ENCODE measurements around the gene CSNK1G2.

Gene CSNK1G2

DNA sequence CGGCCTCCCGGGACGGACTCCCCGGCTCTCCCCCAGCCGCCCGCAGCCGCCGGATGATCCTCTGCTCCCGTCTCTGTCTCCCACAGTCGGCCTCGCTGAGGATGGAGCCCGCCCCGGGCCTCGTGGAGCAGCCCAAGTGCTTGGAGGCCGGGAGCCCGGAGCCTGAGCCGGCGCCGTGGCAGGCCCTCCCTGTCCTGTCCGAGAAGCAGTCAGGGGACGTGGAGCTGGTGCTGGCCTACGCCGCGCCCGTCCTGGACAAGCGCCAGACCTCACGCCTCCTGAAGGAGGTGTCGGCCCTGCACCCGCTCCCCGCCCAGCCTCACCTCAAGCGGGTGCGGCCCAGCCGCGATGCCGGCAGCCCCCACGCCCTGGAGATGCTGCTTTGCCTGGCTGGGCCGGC, 29.0 kb upstream of the CSNK1G2 start:
- peaks cover 36% of the 10 kb centered on the region for H3K4me1 Mint-ChIP-seq
- H3K27ac Mint-ChIP-seq: no peak overlapping the region
- H3K9me3 Mint-ChIP-seq: no peaks in the 10 kb centered on the region
- ATAC-seq: no peak
- no peaks in the 10 kb centered on the region for H3K27me3 Mint-ChIP-seq
- H3K4me3 Mint-ChIP-seq: no peak overlapping the region
- H3K36me3 Mint-ChIP-seq: peaks cover 14% of the 10 kb centered on the region

DNA sequence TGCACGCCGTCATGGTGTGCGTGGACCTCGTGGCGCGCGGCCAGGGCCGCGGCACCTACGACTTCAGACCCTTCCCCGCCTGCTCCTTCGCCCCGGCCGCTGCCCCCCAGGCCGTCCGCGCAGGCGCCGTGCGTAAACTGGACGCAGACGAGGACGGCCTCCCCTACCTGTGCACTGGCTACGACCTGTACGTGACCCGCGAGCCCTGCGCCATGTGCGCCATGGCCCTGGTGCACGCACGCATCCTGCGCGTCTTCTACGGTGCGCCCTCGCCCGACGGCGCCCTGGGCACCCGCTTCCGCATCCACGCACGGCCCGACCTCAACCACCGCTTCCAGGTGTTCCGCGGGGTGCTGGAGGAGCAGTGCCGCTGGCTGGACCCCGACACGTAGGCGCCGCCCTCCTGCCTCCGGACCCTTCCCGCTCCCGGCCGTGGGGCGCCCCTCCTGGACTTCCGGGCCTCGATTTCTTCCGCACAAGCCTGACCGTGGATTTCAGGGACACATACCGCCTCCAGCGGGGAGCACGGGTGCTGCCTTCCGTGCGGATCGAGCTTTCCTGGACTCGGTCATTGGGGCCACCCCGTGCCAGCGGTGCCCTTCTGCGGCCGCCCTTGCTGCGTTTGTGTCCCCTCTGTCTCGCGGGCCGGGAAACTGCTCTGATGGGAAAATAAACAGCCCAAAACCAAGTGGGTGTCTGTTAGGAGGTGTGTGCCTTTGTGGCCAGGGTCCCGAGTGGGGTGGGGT, 28.0 kb upstream of the CSNK1G2 start:
- no peaks in the 10 kb centered on the region for H3K27me3 Mint-ChIP-seq
- ATAC-seq: no peak
- H3K36me3 Mint-ChIP-seq: peaks cover 21% of the 10 kb centered on the region
- H3K27ac Mint-ChIP-seq: no peak overlapping the region
- no peaks in the 10 kb centered on the region for H3K9me3 Mint-ChIP-seq
- H3K4me1 Mint-ChIP-seq: peaks cover 26% of the 10 kb centered on the region
- no peak overlapping the region for H3K4me3 Mint-ChIP-seq

DNA sequence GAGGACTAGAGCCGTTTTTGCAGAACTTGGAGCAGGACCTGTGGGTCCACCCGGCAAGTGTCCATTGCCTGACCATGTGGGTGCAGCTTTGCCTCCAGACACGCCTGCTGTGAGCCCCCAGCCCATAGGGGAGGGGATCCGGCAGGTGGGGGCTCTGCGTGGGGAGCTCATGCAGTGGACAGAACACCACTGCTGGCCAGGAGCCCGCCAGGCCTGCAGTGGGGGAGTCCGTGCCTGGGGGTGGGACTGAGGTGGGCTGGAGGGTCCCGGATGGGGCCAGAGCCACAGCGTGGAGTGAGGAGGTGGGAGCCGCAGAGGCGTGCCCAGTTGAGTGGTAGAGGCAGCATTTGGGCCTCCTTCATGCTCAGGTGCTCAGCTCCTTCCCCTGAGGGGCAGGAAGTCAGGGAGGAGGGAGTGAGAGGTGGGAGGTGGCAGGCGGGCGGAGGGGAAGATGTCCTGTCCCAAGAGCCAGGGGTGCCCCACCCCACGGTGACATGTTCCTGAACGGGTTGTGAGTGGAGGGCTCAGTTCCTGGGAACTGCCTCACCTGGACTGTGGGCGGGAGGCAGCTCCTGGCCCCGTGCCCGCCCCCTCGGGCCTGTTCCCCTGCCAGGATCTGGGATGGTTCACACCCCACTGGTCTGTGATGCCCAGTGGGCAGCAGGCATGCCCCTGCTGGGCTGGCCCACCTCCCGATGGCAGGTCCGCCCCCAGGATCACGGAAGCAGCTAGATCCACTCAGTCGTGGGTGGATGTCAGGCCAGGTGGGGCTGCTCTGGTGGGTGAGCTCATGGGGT, 27.0 kb upstream of the CSNK1G2 start:
- Mint-ChIP-seq H3K4me3 (no peak overlapping the region), H3K36me3 (peaks cover 31% of the 10 kb centered on the region), H3K27ac (no peak overlapping the region), H3K4me1 (peaks cover 16% of the 10 kb centered on the region), H3K9me3 (no peaks in the 10 kb centered on the region), H3K27me3 (no peaks in the 10 kb centered on the region)
- ATAC-seq: no peak

DNA sequence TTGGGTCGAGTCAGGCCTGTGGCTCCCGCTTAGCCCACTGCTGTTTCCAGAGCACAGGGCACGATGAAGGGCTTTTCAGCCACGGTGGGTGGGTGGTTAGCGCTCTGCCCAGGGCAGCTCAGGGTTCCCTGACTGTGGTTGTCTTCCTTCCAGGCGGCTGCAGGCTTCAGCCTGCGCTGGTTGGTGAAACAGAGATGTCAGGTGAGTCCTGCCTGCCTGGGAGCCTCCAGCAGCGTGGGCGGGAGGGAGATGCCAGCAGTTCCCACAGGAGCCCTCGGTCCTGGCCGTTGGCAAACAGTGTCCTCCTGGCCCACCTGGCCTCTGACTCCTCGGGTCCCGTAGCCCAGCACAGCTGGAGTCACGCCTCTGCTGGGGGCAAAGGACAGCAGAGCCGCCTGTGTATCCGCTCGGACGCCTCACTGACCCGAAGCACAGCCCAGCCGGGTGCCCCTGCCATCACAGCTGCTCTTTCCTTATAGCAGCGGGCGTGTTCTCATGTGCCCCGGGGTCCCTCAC, 26.1 kb upstream of the CSNK1G2 start:
- H3K9me3 Mint-ChIP-seq: no peaks in the 10 kb centered on the region
- H3K36me3 Mint-ChIP-seq: peaks cover 32% of the 10 kb centered on the region
- peaks cover 7% of the 10 kb centered on the region for H3K4me1 Mint-ChIP-seq
- no peaks in the 10 kb centered on the region for H3K27me3 Mint-ChIP-seq
- H3K4me3 Mint-ChIP-seq: no peak overlapping the region
- ATAC-seq: no peak
- no peak overlapping the region for H3K27ac Mint-ChIP-seq

DNA sequence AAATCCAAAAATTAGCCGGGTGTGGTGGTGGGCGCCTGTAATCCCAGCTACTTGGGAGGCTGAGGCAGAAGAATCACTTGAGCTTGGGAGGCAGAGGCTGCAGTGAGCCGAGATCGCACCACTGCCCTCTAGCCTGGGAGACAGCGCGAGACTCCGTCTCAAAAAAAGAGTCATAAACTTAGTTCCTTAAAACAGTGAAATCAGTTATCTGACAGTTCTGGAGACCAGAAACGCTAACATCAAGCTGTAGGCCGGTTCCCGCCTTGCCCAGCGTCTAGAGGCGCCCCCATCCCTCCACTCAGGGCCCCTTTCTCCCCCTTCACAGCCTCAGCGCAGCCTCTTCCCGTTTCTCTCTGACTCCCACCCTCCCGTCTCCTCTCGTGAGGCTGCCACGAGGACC, 23.8 kb upstream of the CSNK1G2 start:
- peaks cover 12% of the 10 kb centered on the region for H3K4me1 Mint-ChIP-seq
- no peaks in the 10 kb centered on the region for H3K9me3 Mint-ChIP-seq
- H3K27me3 Mint-ChIP-seq: no peaks in the 10 kb centered on the region
- no peak for ATAC-seq
- H3K36me3 Mint-ChIP-seq: peaks cover 43% of the 10 kb centered on the region
- H3K27ac Mint-ChIP-seq: no peak overlapping the region
- no peak overlapping the region for H3K4me3 Mint-ChIP-seq

DNA sequence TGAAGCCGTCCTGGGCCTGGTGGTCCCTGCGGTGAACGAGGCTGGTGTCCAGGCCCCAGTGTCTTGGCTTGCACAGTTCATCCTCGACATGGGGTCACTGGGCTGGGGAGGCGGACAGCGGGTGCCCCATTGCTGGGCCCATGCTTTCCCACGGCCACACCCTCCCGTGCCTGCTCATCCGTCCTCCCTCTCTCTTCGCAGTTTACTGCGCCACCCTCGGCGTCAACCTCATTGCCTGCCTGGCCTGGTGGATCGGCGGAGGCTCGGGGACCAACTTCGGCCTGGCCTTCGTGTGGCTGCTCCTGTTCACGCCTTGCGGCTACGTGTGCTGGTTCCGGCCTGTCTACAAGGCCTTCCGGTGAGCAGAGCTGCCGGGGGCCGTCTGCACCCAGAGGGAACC, 23.0 kb upstream of the CSNK1G2 start:
- ATAC-seq: no peak
- H3K27ac Mint-ChIP-seq: no peak overlapping the region
- peaks cover 20% of the 10 kb centered on the region for H3K4me1 Mint-ChIP-seq
- no peak overlapping the region for H3K4me3 Mint-ChIP-seq
- no peaks in the 10 kb centered on the region for H3K9me3 Mint-ChIP-seq
- H3K36me3 Mint-ChIP-seq: peaks cover 42% of the 10 kb centered on the region
- H3K27me3 Mint-ChIP-seq: no peaks in the 10 kb centered on the region

DNA sequence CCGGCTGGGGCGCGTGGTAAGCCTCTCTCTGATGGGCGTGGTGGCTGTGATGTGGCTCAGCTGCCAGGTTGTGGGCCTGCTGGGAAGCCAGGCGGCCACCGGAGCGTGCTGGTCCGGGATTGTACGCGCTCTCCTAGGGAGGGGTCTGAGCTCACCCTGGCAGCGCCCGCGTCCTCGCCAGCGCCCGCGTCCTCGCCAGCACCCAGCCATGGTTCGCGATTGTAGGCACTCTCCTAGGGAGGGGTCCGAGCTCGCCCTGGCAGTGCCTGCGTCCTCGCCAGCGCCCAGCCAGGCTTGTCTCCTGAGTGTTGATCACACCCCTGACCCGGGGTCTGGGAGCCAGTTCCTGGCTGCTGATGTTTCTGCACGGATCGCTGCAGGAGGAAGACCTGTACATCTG, 22.0 kb upstream of the CSNK1G2 start:
- ATAC-seq: no peak
- H3K4me1 Mint-ChIP-seq: peaks cover 30% of the 10 kb centered on the region
- H3K9me3 Mint-ChIP-seq: no peaks in the 10 kb centered on the region
- no peaks in the 10 kb centered on the region for H3K27me3 Mint-ChIP-seq
- no peak overlapping the region for H3K4me3 Mint-ChIP-seq
- H3K36me3 Mint-ChIP-seq: peaks cover 41% of the 10 kb centered on the region
- no peak overlapping the region for H3K27ac Mint-ChIP-seq

DNA sequence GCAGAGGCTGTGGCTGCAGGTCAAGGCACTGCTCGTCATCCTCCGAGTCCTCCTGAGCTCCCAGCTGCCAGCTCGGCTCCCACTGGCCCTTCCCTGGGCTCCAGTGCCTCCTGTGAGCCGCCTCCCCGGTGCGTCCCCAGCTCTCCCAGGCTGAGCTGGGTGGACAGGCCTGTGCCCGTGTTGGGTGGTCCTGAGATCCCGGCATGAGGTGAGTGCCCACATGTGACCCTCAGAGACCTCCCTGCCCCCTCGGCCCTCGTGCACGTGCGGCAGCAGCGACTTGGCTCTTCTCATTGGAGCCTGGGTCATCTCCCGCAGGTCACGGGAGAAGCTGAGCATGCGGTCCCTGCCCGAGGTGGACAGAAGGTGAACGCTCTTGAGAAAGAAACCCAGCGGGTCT, 20.3 kb upstream of the CSNK1G2 start:
- H3K4me1 Mint-ChIP-seq: peaks cover 36% of the 10 kb centered on the region
- no peak overlapping the region for H3K4me3 Mint-ChIP-seq
- H3K36me3 Mint-ChIP-seq: peaks cover 49% of the 10 kb centered on the region
- H3K27me3 Mint-ChIP-seq: no peaks in the 10 kb centered on the region
- no peak for ATAC-seq
- H3K9me3 Mint-ChIP-seq: no peaks in the 10 kb centered on the region
- H3K27ac Mint-ChIP-seq: peak overlapping the region; percentile 91

DNA sequence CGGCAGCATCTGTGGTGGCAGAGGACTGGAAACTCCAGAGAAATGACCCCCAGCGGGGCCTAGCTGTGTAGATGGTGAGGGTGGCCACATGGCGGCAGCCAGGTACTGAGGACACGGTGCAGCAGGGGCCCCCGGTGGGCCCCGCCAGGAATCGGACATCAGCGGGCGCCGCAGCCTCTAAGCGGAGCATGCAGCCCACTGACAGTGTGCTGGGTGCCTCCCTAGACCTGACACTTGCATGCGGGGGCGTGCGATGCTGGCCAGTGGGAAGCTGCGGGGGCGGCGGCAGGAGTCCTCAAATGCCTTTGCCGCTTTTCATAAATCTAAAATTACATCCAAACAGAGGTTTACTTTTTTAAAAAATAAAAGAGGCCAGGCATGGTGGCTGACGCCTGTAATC, 19.6 kb upstream of the CSNK1G2 start:
- Mint-ChIP-seq H3K27ac (peak overlapping the region; percentile 91), H3K4me1 (peaks cover 36% of the 10 kb centered on the region), H3K4me3 (no peak overlapping the region), H3K36me3 (peaks cover 49% of the 10 kb centered on the region), H3K9me3 (no peaks in the 10 kb centered on the region), H3K27me3 (no peaks in the 10 kb centered on the region)
- no peak for ATAC-seq

DNA sequence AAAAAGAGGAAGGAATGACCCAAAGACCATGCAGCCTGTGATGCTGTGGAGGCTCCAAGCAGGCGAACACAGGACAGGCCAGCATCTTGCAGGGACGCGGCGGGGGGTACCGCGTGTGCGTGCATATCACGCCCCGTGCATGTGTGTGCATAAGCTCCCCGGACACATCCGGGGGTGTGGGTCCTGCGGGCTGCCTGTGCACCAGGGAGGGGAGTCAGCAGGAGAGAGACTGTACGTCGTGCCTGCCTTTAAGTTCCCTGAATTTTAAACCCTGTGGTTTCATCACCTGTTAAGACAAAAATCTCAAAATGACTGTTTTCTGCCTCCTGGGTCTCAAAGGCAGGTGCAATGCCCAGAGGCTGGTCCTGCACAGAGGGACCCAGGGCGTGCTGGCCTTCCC, 19.1 kb upstream of the CSNK1G2 start:
- peaks cover 49% of the 10 kb centered on the region for H3K36me3 Mint-ChIP-seq
- no peaks in the 10 kb centered on the region for H3K9me3 Mint-ChIP-seq
- peak overlapping the region; percentile 91 for H3K27ac Mint-ChIP-seq
- H3K4me1 Mint-ChIP-seq: peaks cover 36% of the 10 kb centered on the region
- H3K27me3 Mint-ChIP-seq: no peaks in the 10 kb centered on the region
- ATAC-seq: no peak
- H3K4me3 Mint-ChIP-seq: no peak overlapping the region

DNA sequence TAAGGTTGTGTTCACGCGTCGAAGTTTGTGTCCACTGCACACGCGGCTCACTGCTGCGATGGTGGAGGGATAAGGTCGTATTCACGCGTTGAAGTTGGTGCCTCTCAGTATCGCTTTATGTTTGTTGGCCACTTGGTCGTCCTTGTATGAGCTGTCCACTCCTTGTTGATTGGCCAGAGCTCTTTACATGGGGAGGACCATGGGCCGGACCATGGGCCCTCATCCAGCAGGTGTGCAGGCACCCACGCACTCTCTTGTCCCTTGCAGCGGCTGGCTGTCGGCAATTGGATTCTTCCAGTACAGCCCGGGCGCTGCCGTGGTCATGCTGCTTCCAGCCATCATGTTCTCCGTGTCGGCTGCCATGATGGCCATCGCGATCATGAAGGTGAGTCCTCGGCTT, 18.2 kb upstream of the CSNK1G2 start:
- no peaks in the 10 kb centered on the region for H3K9me3 Mint-ChIP-seq
- no peaks in the 10 kb centered on the region for H3K27me3 Mint-ChIP-seq
- no peak for ATAC-seq
- peak overlapping the region; percentile 91 for H3K27ac Mint-ChIP-seq
- no peak overlapping the region for H3K4me3 Mint-ChIP-seq
- H3K36me3 Mint-ChIP-seq: peaks cover 43% of the 10 kb centered on the region
- peaks cover 36% of the 10 kb centered on the region for H3K4me1 Mint-ChIP-seq

DNA sequence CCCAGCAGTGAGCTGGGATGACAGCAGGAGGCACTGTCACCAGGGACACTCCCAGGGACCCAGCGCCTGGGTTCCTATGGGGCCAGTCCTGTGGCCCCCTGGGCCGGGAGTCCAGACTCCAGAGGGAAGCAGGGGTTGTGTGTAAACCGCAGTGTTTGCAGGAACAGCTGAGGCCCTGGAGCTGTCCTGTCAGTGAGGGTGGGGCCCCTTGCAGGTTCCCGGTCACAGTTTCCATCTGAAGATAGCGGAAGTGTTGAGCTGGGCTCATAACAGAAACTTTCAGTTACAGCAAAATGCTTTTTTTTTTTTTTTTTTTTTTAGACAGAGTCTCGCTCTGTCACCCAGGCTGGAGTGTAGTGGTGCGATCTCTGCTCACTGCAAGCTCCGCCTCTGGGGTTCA, 17.7 kb upstream of the CSNK1G2 start:
- peak; percentile 89 for ATAC-seq
- peaks cover 38% of the 10 kb centered on the region for H3K36me3 Mint-ChIP-seq

DNA sequence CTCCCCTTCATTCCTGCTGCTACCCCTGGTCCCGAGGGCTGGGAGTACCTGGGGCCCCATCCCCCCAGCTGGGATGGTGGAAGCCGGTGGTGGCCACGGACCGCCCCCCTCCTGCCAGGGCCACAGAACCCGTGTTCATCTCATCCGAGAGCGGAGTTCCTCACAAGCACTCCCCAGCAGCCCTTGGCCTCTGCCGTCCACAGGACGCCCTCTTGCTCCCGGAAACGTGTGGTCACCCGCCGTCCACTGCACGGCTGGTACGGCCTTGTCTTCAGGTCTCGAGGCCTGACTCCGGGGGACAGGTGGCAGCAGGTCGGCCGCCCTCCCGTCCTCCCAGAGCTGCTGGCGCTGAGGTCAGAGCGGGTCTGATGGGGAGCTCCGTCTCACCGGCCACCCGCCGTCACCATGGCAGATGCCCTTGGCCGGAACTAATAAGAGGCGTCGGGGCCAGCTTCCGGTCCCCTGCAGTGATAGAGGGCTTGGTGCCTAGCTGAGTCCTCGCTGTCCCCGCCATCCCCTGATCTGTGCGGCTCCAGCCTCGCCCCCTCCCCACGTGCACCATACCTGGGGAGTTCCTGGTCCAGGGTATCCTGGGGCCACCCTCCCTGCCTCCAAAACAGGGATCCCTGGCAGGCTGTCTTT, 16.5 kb upstream of the CSNK1G2 start:
- peaks cover 31% of the 10 kb centered on the region for H3K36me3 Mint-ChIP-seq
- no peak overlapping the region for H3K27ac Mint-ChIP-seq
- no peak overlapping the region for H3K4me3 Mint-ChIP-seq

More for the DNA sequence above, 17.7 kb upstream of the CSNK1G2 start:
- peak overlapping the region; percentile 91 for H3K27ac Mint-ChIP-seq
- no peak overlapping the region for H3K4me3 Mint-ChIP-seq
- H3K4me1 Mint-ChIP-seq: peaks cover 36% of the 10 kb centered on the region
- H3K27me3 Mint-ChIP-seq: no peaks in the 10 kb centered on the region
- H3K9me3 Mint-ChIP-seq: no peaks in the 10 kb centered on the region

DNA sequence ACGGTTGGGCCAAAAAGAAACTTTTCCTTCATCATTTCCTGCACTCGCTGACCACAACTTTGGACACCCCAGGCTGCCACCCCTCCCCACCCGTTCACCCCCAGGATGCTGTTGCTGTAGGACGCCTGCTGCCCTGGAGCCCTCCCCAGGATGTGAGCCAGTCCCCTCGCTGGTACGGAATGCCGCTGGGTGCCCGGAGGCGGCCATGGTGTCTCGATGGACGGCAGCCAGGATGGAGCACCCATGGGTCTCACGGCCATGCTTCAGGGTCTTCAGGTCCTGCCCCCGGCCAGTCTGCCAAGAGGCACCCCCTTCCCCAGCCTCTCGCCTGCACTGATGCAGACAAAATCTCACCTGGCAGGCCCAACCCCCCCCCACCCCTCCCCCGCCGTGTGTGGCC, 15.4 kb upstream of the CSNK1G2 start:
- Mint-ChIP-seq H3K4me1 (peaks cover 49% of the 10 kb centered on the region), H3K27me3 (no peaks in the 10 kb centered on the region), H3K4me3 (no peak overlapping the region), H3K36me3 (peaks cover 25% of the 10 kb centered on the region), H3K27ac (no peak overlapping the region), H3K9me3 (no peaks in the 10 kb centered on the region)
- no peak for ATAC-seq

More for the DNA sequence above, 16.5 kb upstream of the CSNK1G2 start:
- ATAC-seq: no peak
- Mint-ChIP-seq H3K27me3 (no peaks in the 10 kb centered on the region), H3K9me3 (no peaks in the 10 kb centered on the region), H3K4me1 (peaks cover 42% of the 10 kb centered on the region)

DNA sequence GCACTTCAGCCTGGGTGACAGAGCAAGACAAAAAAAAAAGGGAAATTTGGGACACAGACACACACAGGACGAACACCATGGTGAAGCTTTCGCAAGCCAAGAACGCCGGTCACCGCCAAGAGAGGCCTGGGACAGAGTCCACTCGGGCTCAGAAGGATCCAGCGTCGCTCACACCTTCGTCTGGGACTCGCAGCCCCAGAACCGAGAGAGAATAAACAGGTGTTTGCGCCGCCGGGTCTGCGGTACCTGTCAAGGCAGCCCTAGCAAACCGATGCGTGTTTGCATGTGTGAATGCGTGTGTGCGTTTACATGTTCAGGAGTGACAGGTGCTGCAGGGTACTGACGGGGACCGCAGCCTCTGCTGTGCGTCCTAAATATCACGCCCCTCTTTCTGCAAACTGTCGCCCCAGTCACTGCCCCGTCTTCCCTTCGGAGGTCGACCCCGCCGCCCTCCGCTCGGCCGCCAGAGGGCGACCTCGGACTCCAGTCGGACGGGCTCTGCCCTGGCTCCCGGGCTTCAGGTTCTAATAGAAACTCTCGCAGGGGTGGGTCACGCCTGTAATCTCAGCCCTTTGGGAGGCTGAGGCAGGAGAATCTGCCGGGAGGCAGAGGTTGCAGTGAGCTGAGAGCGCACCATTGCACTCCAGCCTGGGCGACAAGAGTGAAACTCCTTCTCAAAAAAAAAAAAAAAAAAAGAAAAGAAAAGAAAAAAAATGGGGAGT, 11.8 kb upstream of the CSNK1G2 start:
- Mint-ChIP-seq H3K9me3 (no peaks in the 10 kb centered on the region), H3K27ac (peak overlapping the region; percentile 76), H3K36me3 (peaks cover 6% of the 10 kb centered on the region), H3K27me3 (no peaks in the 10 kb centered on the region), H3K4me3 (peak overlapping the region; percentile 78), H3K4me1 (peaks cover 38% of the 10 kb centered on the region)
- ATAC-seq: peak; percentile 93

All from stimulated activated memory B cell treated with anti-CD40 and anti-IgM and Interleukin-4, amounts not matched to agents 10 μg/mL and 1 μg/mL and 100 μg/mL, for 72 hours (primary cell).